HFF-Myc (cell line): ENCODE measurements around the gene TAS1R2.

ENCODE experiments used
- DNase-seq: peaks from one replicate; pipeline ENCODE4 v3.0.0-alpha.2; 2011; ENCODE audit warnings: low read depth; ENCODE audit errors: extremely low read depth
- H3K4me3 ChIP-seq: replicated peaks from 2 replicates; pipeline ENCODE4 v1.5.1; 2011; ENCODE audit warnings: low read depth, mild to moderate bottlenecking, control low read depth, low read length
- CTCF ChIP-seq: IDR thresholded peaks from 2 replicates; pipeline ENCODE4 v1.5.1; 2012; ENCODE audit warnings: mild to moderate bottlenecking, low read depth, low read length, control low read depth; ENCODE audit errors: missing control alignments

Gene TAS1R2

GRCh38 chr1:18805150-18805879, 54.1 kb downstream of the TAS1R2 start:
- no peak for DNase-seq
- TF ChIP-seq CTCF, result no peak
- H3K4me3 ChIP-seq, result no peak overlapping the region

- TF ChIP-seq CTCF, result no peak
Observed at GRCh38 chr1:18803851-18804250, 55.6 kb downstream of the TAS1R2 start.

GRCh38 chr1:18803151-18803791, 56.2 kb downstream of the TAS1R2 start:
- no peak overlapping the region for H3K4me3 ChIP-seq
- no peak for TF ChIP-seq CTCF
- no peak for DNase-seq

More at GRCh38 chr1:18803851-18804250, 55.6 kb downstream of the TAS1R2 start:
- no peak for DNase-seq
- no peak overlapping the region for H3K4me3 ChIP-seq

GRCh38 chr1:18802231-18802630, 57.2 kb downstream of the TAS1R2 start:
- no peak for DNase-seq
- TF ChIP-seq CTCF, result no peak
- H3K4me3 ChIP-seq, result no peak overlapping the region

- TF ChIP-seq CTCF, result no peak
- H3K4me3 ChIP-seq, result no peak overlapping the region
- DNase-seq, result no peak
Observed at GRCh38 chr1:18800258-18800657, 59.2 kb downstream of the TAS1R2 start.

GRCh38 chr1:18799454-18799853, 60.0 kb downstream of the TAS1R2 start:
- TF ChIP-seq CTCF, result no peak
- no peak overlapping the region for H3K4me3 ChIP-seq
- DNase-seq, result no peak
